HG03354 (cell line): ENCODE data around the gene PLAC8L1.

Experiments
- ATAC-seq: cut with Tn5 transposase; IDR thresholded peaks from one replicate; pipeline ENCODE4 v1.9.1; 2021; ENCODE audit warnings: mild to moderate bottlenecking; ENCODE audit not compliant: unreplicated experiment, poor library complexity, severe bottlenecking

PLAC8L1 gene

DNA sequence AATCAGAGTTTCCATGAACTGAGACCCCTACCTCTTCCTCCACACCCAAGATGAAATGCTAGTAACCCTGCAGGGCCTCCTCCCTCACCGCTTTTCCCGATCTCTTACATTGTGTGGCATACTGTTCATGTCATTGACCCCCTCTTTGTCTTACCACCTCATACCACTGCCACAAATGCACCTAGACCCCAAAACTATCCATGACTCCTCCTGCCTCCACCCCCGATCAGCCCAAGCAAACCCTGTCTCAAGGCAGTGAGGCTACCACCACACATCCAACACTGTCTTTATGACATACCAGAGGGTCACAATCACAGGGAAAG lies 55.7 kb downstream of the PLAC8L1 start:
- ATAC-seq: no peak

DNA sequence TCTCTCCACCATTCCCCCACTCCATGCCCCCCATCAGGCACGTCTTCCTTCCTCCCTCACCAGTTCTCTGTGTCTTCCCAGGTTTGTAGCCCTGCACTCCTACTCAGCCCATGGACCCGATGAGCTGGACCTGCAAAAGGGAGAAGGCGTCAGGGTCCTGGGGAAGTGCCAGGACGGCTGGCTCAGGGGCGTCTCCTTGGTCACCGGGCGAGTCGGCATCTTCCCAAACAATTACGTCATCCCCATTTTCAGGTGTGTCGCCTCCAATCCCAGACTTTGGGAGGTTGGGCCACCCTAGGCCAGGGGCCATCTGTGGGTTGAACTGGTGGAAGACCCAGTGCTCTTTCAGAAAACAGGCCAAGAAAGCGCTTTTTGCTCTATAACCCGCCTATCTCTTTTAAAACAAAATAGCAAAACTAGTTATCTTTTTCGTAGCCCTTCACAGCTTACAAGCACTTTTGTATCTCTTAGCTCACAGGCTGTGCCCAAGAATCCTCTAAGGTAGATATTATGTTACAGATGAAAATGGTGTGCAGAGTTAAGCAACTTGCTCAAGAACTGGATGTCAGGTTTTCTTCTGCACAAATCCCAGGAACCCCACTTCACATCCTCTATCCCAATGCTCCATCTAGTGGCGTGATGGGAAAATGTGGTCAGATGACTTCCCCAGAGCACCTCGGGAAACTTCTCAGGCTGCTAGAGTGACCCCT lies 56.2 kb downstream of the PLAC8L1 start:
- no peak for ATAC-seq

DNA sequence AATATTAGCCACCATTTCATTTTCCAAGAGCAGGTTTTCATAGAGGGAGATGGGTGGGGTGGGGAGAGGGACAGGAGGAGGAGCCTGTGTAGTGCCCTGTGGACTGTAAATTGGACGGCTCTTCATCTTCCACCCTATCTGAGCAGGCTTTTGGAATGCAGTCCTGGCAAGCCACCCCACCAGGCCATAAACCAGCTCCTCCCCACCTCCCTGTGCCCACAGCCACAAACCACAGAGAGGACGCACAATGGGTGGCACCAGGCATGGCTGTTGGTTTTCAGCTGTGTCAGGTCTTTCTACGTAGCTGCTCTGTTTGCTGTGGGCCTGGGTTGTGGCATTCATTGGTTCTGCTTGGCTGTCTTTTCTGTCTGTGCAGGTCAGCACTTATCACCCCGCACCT lies 58.0 kb downstream of the PLAC8L1 start:
- ATAC-seq: no peak

DNA sequence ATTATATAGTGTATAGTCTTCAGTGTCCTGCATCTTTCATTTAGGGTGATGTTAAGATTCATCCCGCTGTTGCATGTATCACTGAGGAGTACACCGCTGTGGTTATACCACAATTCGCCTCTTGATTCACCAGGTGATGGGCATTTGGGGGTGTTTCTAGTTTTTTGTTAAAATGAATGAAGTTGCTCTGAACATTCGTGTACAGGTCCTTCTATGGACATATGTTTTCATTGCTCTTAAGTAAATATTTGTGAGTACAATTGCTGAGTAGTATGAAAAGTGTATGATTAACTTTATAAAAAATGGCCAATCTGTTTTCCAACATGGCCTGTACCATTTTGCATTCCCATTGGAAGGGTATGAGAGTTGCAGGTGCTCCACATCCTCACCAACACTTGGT lies 61.7 kb downstream of the PLAC8L1 start:
- ATAC-seq: no peak

DNA sequence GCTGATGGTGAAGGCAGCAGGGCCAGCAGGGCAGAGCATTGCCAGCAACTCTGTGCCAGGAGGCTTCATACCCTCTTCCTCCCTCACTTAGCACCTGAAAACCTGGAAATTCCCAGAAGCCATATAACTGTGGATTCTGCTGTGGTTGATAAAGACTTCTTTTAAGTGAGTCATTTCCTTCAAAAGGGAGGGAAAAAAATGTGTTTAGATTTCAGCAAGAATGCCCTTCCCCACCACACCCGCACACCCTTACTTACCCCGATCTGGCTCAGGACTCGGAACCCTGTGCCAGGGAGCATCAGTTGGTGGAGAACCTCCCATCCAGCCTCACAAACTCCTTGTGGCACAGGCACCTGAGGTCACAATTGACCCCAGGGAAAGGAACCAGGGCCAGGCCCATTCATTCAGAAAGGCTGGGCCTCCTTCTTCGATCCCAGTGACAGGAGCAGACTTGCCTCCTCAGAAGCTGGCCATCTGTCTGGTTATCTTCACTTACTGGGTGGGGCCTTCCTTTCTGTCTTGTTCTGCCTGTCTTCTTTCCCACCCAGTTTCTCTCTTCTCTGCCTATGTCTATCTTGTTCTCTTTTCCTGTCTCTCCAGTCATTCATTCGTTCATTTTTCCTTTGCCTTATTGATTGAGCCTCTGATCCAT lies 62.6 kb downstream of the PLAC8L1 start:
- no peak for ATAC-seq

DNA sequence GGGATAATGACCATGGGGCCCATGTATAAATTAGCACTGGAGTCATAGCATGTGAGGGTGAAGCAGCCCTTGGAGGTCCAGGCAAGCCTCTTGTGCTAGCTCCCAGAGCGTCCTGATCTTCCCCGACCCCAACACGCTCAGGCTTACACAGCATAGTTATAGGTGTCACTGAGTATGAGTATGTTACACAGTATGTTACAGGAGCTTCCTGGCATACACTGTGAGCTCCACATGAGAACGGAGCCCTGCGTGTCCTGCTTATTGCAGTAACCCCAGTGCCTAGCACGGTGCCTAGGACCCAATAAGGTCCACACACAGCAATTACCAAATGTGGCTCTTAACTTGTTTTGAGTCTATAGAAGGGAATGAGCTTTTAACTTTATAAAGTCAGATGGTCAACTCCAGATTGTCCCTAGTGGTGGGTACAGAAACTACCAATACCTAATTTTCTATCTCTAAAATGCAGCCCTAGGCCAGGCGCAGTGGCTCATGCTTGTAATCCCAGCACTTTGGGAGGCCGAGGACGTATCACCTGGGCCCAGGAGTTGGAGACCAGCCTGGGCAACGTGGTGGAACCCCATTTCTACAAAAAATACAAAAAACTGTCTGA lies 64.1 kb downstream of the PLAC8L1 start:
- ATAC-seq: peak; percentile 86

DNA sequence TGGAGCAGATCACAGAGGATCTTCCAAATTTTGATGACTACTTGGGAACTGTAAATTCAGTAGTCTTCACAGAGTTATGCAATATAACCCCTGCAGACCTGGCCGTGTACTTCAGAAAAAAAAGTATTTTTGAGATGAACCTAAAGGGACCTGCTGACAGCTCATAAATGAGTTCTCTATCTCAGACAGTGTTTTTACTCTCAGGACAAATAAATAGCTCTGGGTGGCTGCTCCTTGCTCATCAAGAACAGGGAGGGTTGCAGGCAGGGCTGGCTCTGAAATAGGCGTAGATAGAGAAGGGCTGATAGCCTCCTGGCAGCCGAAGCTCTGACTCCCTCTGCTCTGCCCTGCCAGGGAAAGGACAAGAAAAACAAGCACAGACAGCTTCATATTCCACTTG lies 64.8 kb downstream of the PLAC8L1 start:
- ATAC-seq: no peak

DNA sequence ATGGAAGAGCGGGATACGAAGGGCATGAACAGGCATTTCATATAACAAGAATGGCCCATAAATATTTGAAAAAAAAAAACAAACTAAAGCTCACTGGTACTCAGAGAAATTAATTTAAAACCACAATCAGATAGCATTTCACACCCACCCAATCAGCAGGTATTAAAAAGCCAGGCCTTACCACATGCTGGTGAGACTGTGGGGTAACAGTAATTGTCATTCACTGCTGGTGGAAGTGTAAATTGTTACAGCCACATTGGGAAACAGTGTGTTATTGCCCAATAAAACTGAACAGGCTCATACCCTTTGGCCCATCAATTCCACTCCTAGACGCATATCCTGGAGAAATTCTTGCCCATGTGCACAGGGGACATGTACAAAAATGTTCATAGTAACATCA lies 66.0 kb downstream of the PLAC8L1 start:
- ATAC-seq: no peak

DNA sequence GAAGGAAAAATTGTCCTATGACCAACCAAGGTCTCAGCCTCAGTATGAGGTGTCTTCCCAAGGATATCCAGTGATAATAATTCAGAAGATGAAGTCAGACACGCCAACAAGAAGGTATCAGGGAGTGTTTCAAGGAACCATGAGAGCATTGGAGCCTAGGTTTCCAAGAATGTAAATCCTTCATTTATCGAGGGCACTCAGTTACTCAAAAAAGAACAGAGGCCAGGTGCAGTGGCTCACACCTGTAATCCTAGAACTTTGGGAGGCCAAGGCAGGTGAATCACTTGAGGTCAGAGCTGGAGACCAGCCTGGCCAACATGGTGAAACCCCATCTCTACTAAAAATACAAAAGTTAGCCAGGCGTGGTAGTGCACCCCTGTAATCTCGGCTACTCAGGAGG lies 70.8 kb downstream of the PLAC8L1 start:
- no peak for ATAC-seq
